Measurements from ENCODE around the gene CD200R1.

DNA sequence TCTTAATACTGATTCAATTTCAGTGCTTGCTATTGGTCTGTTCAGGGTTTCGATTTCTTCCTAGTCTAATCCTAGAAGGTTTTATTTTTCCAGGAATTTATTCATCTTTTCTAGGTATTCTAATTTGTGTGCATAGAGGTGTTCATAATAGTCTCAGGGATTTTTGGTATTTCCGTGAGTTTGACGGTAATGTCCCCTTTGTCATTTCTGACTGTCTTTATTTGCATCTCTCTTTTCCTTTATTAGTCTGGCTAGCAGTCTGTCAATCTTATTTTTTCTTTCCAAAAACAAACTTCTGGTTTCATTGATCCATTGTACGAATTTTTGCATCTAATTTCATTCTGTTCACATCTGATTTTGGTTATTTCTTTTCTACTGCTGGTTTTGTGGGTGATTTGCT is 93.0 kb downstream of the CD200R1 start:
- TF ChIP-seq, protein P1, sequence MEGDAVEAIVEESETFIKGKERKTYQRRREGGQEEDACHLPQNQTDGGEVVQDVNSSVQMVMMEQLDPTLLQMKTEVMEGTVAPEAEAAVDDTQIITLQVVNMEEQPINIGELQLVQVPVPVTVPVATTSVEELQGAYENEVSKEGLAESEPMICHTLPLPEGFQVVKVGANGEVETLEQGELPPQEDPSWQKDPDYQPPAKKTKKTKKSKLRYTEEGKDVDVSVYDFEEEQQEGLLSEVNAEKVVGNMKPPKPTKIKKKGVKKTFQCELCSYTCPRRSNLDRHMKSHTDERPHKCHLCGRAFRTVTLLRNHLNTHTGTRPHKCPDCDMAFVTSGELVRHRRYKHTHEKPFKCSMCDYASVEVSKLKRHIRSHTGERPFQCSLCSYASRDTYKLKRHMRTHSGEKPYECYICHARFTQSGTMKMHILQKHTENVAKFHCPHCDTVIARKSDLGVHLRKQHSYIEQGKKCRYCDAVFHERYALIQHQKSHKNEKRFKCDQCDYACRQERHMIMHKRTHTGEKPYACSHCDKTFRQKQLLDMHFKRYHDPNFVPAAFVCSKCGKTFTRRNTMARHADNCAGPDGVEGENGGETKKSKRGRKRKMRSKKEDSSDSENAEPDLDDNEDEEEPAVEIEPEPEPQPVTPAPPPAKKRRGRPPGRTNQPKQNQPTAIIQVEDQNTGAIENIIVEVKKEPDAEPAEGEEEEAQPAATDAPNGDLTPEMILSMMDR (conservative IDR thresholded peaks at IDR 0.05 in 1 of 2, IDR thresholded peaks at IDR 0.05 in 1 of 2; ENCODE audit: low read depth in 1 of 2, low read length in 2 of 2) = no peak
- no peak for TF ChIP-seq EZH2 (IDR thresholded peaks at IDR 0.05; ENCODE audit: low read length, missing control alignments)
